Dedifferentiated amniotic fluid mesenchymal stem cell (primary cell): ENCODE results near the gene ATXN10.
"Not testable (repeated sequence)": the region's sequence is repeated elsewhere in the genome, so short reads cannot be mapped to it uniquely, and the experiment has no call there.

Experiments
- DNase-seq: peaks from one replicate; pipeline ENCODE4 v3.0.0-alpha.2; 2016; ENCODE audit errors: extremely low spot score

ATXN10 gene

DNA sequence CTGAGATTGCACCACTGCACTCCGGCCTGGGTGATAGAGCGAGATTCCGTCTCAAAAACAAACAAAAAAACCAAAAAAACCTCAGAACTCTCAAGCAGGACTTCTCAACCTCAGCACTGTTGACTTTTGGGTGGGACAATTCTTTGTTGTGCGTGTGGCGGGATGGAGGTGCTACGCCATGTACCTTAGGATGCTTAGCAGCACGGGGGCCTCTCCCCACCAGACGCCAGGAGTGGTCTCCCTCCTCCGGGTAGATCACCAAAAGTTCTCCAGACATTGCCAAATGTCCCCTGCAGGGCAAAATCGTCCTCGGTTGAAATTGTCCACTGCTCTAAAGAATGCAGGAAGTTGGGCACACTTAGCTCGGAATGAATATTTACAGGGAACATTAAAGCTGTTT, 26.9 kb upstream of the ATXN10 start:
- DNase-seq, result no peak

DNA sequence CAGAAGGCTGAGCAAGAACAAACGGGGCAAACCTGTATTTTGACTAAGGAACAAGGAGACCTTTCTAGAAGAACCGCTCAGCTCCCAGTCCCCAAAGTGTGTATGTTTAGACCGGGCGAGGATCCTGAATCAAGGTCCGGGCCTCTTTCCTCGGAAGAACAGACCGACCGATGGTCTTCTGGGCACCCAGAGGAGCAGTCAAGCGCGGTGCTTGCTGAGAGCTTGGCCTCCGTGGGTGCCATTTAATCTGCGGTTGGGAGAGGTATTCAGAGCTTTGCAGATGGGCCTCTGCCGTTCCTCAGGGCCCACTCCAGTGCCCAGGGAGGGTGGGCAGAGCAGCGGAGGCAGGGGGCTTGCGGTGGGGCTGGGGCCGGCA, 26.5 kb upstream of the ATXN10 start:
- DNase-seq, result no peak

DNA sequence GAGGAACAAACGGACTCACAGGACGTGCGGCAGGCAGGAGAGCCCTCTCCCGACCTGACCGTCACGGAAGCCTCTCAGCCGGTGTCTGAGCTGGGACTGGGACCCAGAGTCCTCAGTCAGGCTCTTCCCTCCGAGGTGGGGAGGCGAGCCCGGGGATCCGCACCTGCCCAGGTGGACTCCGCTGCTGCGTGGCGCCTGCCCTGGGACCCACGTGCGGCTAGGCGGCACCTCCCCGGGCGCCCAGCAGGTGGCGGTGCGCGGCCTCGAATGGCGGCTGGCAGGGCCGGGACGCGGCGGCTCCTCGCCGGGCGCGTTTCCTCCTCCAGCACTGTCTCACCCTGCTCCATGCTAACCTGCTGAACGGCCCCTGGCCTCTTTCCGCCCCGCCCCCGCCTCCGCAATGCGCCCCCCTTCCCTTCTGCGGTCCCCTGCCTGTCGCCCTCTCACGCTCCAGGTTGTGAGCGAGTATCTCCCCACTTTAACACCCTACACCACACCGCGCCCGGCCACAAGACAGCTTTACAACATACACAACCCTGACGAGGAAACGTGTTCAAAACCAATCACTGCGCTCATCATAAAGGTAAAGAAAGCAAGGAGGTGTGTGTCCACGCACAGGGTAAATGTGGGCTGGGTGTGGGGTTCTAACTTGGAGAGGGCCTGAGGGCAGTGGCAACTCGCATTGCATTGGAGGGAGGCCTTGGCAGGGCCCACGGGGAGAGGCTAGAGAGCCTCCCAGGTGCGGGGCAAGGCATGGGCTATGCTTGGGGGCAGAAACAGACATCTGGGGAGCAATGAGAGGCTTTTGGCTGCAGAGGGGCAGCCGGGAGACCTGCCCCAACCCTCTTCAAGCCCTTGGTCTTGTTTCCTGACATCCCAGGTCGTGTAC, 25.9 kb upstream of the ATXN10 start:
- no peak for DNase-seq

DNA sequence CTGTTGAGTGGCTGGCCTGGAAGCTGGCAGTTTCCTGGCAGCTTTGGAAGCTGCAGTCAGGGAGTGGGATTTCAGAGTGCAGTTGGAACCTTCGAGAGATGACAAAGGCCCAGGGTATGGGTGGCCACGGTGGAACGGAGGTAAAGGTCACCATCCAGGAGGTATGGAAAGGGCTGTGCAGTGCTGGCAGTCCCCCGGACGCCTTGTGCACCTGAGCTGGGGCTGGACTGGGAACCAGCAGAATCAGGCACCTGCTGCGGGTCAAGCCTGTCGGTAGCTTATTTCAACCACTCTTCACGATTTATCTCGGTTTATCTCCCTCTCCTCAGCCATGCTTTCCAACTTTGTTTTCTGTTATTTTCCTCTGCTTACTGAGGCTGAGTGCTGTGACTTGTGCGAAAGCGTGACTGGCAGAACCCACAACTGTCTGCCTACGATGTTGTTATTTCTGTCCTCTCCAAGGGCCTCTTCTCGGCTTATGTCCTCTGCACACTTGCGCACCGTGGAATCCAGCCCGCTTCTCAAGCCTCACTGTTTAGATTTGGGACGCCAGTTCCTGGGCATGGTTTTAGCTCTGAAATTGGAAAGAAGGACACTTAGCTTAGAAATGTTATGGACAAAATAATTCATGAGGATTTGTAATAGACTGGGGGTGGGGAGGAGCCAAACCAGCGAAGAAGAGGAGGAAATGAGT, 24.0 kb upstream of the ATXN10 start:
- no peak for DNase-seq

DNA sequence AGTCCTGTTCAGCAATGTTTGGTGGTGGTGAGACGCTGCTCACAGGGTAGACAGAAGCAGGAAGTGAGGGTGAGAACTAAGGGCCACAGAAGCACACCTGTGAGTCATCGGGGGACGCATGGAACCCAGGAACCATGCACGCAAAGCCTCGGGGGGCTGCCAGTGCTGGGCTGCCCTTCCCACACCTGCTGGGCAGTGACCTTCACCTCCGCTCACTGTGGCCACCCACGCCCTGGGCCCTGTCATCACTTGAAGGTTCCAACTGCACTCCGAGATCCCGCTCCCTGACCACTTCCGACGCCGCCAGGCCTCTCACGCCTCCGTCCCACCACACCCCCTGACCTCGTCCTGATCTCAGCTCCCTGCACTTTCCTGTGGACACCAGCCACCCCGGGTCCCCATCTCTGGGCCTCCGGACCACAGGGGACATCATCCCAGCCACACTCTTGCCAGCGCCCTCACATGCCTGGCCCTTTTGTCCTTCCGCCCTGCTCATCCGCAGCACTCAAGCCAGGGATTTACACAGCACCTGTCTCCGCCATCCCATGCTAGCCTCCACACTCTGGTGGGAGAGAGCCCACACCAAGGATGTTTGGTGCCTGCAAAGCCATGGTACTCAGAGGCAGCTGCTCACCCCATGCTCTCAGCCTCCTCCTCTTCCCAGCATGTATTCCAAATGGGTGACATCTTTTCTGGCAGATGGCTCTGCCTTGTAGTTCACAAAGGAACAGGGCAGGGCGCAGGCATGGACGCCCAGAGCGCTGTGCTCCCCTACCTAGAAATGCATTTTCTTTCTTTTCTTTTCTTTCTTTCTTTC, 23.1 kb upstream of the ATXN10 start:
- DNase-seq, result no peak

DNA sequence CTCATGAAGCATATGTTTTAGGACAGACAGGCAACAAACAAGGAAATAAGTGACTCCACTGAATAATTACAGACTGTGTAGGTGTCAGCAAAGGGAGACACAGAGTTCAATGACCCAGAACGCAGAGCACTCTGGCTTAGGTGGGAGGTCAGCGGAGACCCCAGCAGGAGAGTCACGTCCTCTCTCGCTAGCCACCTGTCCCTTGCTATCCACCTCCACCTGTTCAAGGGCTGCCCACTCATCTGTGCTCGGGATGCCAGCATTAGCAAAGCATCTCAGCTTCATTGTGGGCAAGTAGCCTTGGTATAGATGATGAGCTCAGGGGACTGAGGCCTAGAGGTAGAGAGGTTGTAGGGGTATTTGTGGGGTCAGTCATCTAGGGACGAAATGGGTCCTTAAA, 21.8 kb upstream of the ATXN10 start:
- no peak for DNase-seq

DNA sequence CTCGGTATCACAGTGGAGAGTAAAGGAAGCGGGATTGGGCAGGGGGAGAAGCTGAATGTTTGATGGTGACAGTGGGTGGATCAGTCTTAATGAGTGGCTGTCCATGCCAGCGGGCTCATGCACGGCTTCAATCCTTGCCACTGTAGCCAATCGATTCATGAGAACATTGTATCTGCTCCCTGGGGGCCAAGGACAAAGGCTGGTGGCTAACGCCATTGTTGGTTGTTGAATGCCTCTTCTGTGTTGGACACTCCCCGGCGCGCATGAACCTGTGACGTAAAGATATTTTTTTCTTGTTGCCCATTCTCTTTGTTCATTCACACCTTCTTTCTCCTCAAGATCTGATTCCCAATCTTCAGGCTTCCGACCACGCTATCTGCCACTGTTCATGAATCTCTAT, 20.9 kb upstream of the ATXN10 start:
- no peak for DNase-seq

DNA sequence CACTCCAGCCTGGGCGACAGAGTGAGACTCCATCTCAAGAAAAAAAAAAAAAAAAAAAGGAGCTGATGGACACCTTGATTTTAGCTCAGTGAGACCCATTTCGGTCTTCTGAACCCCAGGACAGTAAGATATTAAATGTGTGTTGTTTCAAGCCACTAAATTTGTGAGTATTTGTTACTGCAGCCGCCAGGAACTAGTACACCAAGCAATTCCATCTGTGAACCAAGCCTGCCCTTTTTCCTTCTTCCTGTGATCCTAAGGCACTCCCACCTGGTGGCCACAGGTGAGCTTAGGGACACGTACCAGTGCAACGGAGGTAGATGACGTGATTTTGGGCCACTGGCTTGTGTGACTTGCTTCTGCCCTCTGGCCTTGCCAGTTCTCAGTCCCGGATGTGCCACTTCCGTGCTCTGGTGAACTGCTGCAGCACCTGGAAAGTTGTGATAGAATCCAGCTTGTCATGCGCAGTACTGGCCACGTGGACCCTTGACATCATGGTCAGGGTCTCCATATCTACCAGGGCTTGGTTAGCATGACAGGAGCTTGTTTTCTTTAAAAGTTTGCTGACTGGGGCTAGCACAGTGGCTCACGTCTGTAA, 19.6 kb upstream of the ATXN10 start:
- DNase-seq, result no peak

DNA sequence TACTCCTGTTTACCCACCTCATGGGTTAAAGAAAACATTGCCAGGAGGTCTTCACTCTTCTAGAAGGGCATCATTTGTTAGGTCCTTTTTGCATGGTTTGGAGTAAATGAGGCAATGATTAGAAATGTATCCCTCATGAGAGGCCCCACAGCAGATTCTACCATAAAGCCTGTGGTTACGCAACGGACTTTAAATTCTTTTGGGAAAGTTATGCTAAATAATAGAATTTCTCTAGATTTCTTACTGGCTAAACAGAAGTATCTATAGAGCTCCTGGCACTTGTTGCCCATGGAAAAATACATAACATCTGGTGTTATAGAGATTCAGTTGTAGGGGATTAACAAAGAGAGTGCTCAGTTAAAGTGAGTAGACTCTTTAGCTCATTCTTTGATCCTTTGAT, 15.1 kb upstream of the ATXN10 start:
- DNase-seq, result peak; percentile 46

DNA sequence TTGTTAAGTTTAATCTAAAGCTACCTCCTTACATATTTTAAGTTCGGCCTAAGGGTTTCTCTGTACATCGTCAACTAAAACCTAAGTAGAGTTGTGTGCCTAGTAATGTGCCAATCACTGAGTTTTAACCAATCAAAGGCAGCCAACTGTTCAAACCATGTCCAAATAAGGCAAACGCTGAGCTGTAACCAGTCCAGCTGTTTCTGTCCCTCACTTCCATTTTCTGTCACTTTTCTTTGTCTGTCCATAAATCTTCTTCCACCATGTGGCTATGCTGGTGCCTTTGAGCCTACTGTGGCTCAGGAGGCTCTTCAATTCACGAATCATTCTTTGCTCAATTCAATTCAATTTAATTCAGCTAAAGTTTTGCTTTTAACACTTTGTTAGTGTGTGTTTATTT, 13.9 kb upstream of the ATXN10 start:
- no peak for DNase-seq

DNA sequence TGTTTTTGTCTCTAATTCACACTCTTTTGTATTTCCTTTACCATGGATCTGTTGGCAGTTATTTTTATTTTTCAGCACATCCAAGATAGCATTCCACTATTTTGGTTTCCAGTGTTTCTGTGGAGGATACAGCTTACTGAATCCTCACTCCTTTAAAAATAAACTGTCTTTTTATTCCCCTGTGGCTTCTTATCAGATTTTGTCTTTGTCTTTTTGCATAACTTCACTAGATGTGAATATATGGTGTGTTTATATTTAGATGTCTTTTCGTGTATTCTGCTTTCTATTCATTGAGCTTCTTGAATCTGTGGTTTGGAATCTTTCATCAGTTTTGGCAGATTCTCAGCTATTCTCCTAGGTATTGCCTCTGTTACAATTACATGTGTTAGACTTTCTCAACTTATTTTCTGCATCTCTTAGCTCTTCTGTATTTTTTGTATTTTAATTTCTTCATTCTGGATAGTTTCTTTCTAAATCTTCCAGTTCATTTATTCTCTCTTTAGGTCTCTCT, 7.4 kb upstream of the ATXN10 start:
- no peak for DNase-seq

DNA sequence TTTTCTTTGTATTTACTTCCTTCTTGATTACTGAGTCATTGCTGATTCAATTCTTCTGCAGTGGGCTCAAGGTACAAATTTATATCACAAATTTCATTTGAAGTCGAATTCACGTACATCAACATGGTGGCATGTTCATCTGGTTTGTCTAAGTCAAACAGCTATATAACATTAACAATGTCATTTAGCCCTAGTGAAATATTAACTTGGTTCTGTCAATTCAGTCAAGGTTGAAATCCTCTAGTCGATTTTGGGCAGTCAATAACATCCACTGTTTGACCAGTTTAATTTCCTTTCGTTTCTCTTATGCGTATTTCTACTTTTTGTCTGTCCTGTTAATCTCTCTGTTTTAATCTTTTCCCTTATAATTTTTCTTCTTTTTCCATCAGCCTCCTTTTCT, 4.1 kb upstream of the ATXN10 start:
- DNase-seq, result no peak

DNA sequence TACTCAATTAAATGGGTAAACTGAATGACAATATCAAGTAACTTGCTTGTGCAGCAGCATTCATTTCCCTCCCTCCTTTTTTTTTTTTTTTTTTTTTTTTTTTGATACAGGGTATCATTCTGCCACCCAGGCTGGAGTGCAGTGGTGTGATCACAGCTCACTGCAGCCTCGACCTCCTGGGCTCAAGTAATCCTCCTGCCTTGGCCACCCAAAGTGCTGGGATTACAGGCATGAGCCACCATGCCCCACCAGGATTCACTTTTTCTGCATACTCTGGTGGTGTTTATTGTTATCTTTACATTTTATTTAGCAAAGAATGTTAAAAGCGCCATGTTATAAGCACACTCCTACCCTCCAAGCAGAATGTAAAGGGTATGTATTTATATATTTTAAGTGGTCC, 1.3 kb upstream of the ATXN10 start:
- DNase-seq, result not testable (repeated sequence)

DNA sequence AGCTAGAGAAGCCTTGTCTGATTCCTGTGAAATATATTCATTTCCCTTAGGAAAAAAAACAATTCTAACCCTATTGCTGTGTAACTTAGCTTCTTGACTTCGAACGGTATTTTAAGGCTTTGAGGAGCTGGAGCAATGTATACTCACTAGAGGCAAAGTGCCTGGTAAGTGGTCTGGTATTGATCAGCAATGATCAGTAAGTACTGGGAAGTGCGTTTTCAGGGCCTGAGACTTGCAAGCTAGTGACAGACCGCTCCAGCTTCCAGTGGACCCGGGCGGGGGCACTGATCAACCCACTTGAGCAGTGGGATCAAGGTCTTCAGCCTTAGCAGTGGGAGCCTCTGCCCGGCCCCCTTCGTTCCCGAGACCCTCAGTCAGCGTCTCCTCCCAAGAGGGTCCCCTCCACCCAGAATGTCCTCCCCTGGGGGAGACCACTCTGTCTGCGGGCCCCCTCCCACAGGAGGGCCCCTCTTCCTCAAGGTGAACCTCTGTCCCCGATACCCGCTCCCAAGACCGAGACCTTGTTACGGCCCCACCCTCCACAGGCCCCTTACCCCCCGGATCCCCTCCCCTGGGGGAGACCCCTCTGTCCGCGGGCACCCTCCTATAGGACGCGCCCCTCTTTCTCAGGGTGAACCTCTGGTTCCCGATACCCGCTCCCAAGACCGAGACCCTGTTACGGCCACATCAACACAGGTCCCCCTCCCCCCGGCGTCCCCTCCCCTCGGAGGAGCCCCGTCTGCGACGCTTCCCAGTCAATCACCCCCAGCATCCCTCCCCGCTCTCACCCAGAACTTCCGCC, 452 bp upstream of the ATXN10 start:
- no peak for DNase-seq

DNA sequence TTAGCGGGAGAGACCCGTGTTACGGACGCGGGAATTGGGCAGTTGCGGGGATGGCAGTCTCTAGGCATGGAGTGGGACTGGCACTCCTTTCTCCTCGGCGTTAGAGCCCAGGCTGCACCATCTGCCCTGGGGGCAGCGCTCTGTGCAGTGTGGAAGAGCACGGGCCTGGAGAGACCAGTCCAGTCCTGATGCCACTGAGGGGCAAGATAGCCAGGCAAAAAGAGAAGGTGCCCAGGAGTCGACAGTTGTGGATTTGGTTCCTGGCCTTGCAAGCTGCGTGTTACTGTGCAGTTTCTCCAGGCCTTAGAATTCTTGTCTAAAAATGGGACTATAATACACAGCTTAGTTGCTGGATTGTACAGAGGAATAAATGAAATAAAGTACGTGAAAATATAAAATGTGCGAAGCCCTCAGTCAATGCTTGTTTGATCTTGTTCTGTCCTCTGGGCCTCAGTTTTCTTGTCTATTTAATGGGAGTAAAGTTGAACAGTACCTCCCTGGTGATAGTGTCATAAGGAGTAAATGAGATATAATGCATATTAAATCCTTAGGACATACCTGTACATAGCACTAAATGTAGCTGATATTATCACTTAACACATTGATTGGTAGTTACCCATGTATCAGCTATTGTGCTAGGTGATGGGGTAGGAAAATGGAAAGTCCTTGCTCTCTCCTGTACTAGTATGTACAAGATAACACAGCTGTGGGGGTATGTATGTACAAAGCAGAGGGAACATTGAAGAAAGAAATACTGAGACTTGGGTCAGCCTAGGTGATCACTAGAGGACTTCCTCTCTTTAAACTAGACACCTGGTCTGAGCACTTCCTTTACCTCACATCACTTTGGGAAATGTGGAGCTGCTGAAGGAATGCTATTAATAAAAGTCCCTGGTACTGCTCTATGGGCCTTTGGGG, 1.2 kb downstream of the ATXN10 start:
- no peak for DNase-seq

DNA sequence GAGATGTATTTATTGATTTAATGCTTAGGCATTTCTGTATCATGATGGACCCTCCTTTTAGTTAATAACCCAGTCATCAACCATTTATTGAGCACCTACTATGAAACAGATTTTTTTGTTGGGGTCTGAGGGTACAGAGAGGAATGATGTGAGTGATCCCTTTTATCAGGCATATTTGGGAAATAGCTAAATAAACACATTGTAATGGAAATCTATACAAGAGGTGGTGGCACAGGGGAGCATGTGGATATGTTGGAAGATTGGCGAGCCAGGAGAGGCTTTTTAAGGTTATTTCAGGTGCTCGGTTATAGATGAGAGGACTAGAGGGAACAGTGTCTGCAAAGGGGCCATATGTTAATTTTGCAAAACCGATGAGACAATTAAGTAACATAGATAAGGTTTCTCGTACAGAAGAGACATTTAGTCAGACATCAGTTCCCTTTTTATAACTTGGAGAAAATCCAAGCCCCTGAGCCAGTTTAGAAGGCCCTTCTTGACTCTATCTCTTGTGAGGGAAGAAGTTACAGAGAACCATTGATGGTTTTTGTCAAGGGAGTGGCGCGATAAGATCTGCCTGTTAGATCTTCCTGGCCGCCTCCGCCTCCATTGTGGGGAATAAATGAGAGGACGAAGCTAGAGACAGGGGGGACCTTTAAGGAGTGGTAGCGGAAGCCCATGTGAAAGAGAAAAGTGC, 2.0 kb downstream of the ATXN10 start:
- DNase-seq, result no peak

DNA sequence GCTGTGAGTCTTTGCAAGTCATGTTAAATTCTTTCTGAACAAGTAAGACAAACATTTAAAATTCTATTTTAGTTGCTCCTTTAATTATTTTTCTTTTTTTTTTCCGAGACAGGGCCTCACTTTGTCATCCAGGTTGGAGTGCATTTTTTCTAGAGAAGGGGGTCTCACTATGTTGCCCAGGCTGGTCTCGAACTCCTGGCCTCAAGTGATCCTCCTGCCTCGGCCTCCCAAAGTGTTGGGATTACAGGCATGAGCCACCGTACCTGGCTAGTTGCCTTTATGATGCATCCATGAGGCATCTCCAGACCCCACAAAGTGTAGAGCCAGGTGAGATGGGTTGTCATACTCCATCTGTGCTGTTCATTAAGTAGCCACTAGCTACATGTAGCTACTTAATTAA, 4.4 kb downstream of the ATXN10 start:
- no peak for DNase-seq

DNA sequence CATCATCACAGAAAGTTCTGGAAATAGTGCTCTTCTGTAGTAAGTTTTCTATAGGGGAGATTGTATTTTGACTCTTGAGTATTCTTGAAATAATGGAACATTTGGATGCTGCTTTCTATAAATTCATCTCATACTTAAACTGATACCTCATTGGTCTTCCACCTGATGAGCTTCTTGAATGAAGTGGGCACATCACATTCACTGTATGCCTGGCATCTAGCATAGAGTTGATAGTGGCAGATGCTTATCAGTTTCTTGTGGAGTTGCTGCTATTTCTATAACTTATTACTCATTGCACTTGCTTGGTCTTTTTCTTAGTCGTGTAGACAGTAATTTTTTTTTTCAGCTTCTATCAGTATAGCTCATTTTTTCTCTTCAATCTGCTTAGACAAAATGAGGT, 5.4 kb downstream of the ATXN10 start:
- DNase-seq, result no peak
